WTC11 (cell line): Measurements from ENCODE around the gene MZF1. TPM values are rescaled to one million over a fixed set of nuclear protein-coding genes. Genes with fewer than 3 reads are reported as not detected.

ENCODE experiments used
- ATAC-seq: fragments of 200-7000 bp; cut with Tn5 transposase; 2 replicates; pipeline ENCODE4 v1.10.0; 2021; ENCODE audit warnings: mild to moderate bottlenecking, moderate library complexity
- CTCF ChIA-PET: fragments of 300-600 bp; sonication (Branson Sonifier 250); formaldehyde crosslinking; loops from one replicate; lab custom pipeline; 2021; ENCODE audit warnings: antibody characterized with exemption; lab: Charles Lee
- POLR2A ChIA-PET: fragments of 350-600 bp; sonication (Branson Sonifier 250); formaldehyde crosslinking; loops from one replicate; lab custom pipeline; 2021; ENCODE audit warnings: antibody characterized with exemption; lab: Charles Lee
- DNase-seq: peaks from one replicate; pipeline ENCODE4 v3.0.0; 2021; ENCODE audit warnings: low spot score
- H3K27ac Mint-ChIP-seq: 2 replicates; pipeline ENCODE4 v1.8.0; 2021; ENCODE audit warnings: mixed read lengths
- H3K27me3 Mint-ChIP-seq: 2 replicates; pipeline ENCODE4 v1.8.0; 2021; ENCODE audit warnings: low read depth, mild to moderate bottlenecking, moderate library complexity, mixed read lengths
- H3K36me3 Mint-ChIP-seq: 2 replicates; pipeline ENCODE4 v1.8.0; 2021; ENCODE audit warnings: mixed read lengths
- H3K4me1 Mint-ChIP-seq: 2 replicates; pipeline ENCODE4 v1.8.0; 2022; ENCODE audit warnings: mixed read lengths
- H3K4me3 Mint-ChIP-seq: 2 replicates; pipeline ENCODE4 v1.8.0; 2021; ENCODE audit warnings: mild to moderate bottlenecking, moderate library complexity, mixed read lengths
- H3K9me3 Mint-ChIP-seq: 2 replicates; pipeline ENCODE4 v1.8.0; 2021; ENCODE audit warnings: mixed read lengths
- AFF4 ChIP-seq: sonication (generic); formaldehyde crosslinking; IDR thresholded peaks from 2 replicates; pipeline ENCODE4 v1.8.1; 2023; ENCODE audit warnings: mild to moderate bottlenecking, missing genetic modification reagents, borderline replicate concordance
- ATF1 ChIP-seq: sonication (generic); formaldehyde crosslinking; IDR thresholded peaks from 2 replicates; pipeline ENCODE4 v1.8.1; 2023; ENCODE audit warnings: mild to moderate bottlenecking, moderate library complexity, missing genetic modification reagents
- CDX4 ChIP-seq: fragments of 250-450 bp; sonication (Bioruptor Pico); IDR thresholded peaks from 2 replicates; pipeline ENCODE4 v1.9.0; 2021; ENCODE audit warnings: moderate library complexity, mild to moderate bottlenecking, inconsistent platforms, borderline replicate concordance
- CREM ChIP-seq: sonication (generic); formaldehyde crosslinking; IDR thresholded peaks from 2 replicates; pipeline ENCODE4 v1.8.1; 2022; ENCODE audit warnings: mild to moderate bottlenecking, missing genetic modification reagents, moderate library complexity
- E2F1 ChIP-seq: sonication (generic); formaldehyde crosslinking; IDR thresholded peaks from 2 replicates; pipeline ENCODE4 v1.8.0; 2022; ENCODE audit warnings: mild to moderate bottlenecking, missing genetic modification reagents
- FOXP1 ChIP-seq: sonication (generic); formaldehyde crosslinking; IDR thresholded peaks from 2 replicates; pipeline ENCODE4 v1.8.0; 2022; ENCODE audit warnings: missing genetic modification reagents, mild to moderate bottlenecking, moderate library complexity, borderline replicate concordance
- JUN ChIP-seq: sonication (generic); formaldehyde crosslinking; IDR thresholded peaks from 2 replicates; pipeline ENCODE4 v1.8.0; 2023; ENCODE audit warnings: mild to moderate bottlenecking, missing genetic modification reagents
- MAX ChIP-seq: sonication (generic); formaldehyde crosslinking; IDR thresholded peaks from 2 replicates; pipeline ENCODE4 v1.8.0; 2022; ENCODE audit warnings: mild to moderate bottlenecking, missing genetic modification reagents
- MXD4 ChIP-seq: fragments of 250-450 bp; sonication (Bioruptor Pico); IDR thresholded peaks from 2 replicates; pipeline ENCODE4 v1.8.0; 2021; ENCODE audit warnings: mild to moderate bottlenecking, moderate library complexity, borderline replicate concordance
- NFATC4 ChIP-seq: fragments of 250-450 bp; sonication (Bioruptor Pico); IDR thresholded peaks from 2 replicates; pipeline ENCODE4 v1.9.0; 2021; ENCODE audit warnings: mild to moderate bottlenecking
- PRRX2 ChIP-seq: fragments of 250-450 bp; sonication (Bioruptor Pico); IDR thresholded peaks from 2 replicates; pipeline ENCODE4 v1.8.0; 2021; ENCODE audit warnings: mild to moderate bottlenecking
- RORB ChIP-seq: fragments of 250-450 bp; sonication (Bioruptor Pico); IDR thresholded peaks from 2 replicates; pipeline ENCODE4 v1.9.0; 2021; ENCODE audit warnings: mild to moderate bottlenecking
- TP53 ChIP-seq: sonication (generic); formaldehyde crosslinking; IDR thresholded peaks from 2 replicates; pipeline ENCODE4 v1.8.1; 2023; ENCODE audit warnings: mild to moderate bottlenecking, missing genetic modification reagents
- USF1 ChIP-seq: sonication (generic); formaldehyde crosslinking; IDR thresholded peaks from 2 replicates; pipeline ENCODE4 v1.8.0; 2022; ENCODE audit warnings: mild to moderate bottlenecking, missing genetic modification reagents
- ZNF396 ChIP-seq: fragments of 250-450 bp; sonication (Bioruptor Pico); IDR thresholded peaks from 2 replicates; pipeline ENCODE4 v1.8.0; 2021; ENCODE audit warnings: mild to moderate bottlenecking, moderate library complexity, borderline replicate concordance
- ZNF512 ChIP-seq: sonication (generic); formaldehyde crosslinking; IDR thresholded peaks from 2 replicates; pipeline ENCODE4 v1.8.1; 2022; ENCODE audit warnings: missing genetic modification reagents, borderline replicate concordance
- ZSCAN18 ChIP-seq: fragments of 250-450 bp; sonication (Bioruptor Pico); IDR thresholded peaks from 2 replicates; pipeline ENCODE4 v2.1.2; 2022; ENCODE audit warnings: mild to moderate bottlenecking, moderate library complexity
- total RNA-seq: library from RNA; stranded (reverse); gene quantifications from 3 replicates; pipeline ENCODE4 v1.2.3, GENCODE V29; 2021

MZF1 gene
- total RNA-seq, 1 experiment from 2014 or later = 22.2 TPM

- DNase-seq (no peak), ATAC-seq (no peak)
- Mint-ChIP-seq H3K27ac (no peak overlapping the region), H3K9me3 (no peaks in the 10 kb centered on the region), H3K4me3 (no peak overlapping the region), H3K27me3 (no peaks in the 10 kb centered on the region; the same call in 1 of the 2 replicates), H3K4me1 (peaks cover 23% of the 10 kb centered on the region), H3K36me3 (peaks cover 70% of the 10 kb centered on the region)
- TF ChIP-seq RORB (CRISPR knock-in tag) (no peak), ZSCAN18 (CRISPR knock-in tag) (no peak), E2F1 (CRISPR knock-in tag) (no peak), ATF1 (no peak), NFATC4 (no peak), AFF4 (CRISPR knock-in tag) (no peak), JUN (CRISPR knock-in tag) (no peak), CREM (CRISPR knock-in tag) (no peak)
- ChIA-PET POLR2A (interaction anchor here (1.4 kb wide), 1 partner anchor 11 kb away, joined by 4 read pairs; no protein-coding TSS in a partner anchor), CTCF (interaction anchor here (1.4 kb wide), 1 partner anchor 31 kb away, joined by 9 read pairs; the partner anchor contains the start of gene ZBTB45)
Measured at GRCh38 chr19:58551123-58551497, 22.0 kb downstream of the MZF1 start.

- DNase-seq = no peak
- no peaks in the 10 kb centered on the region for H3K9me3 Mint-ChIP-seq
- ChIA-PET POLR2A (interaction anchor here (1.4 kb wide), 1 partner anchor 12 kb away, joined by 4 read pairs; no protein-coding TSS in a partner anchor), CTCF (interaction anchor here (1.4 kb wide), 1 partner anchor 31 kb away, joined by 9 read pairs; the partner anchor contains the start of gene ZBTB45)
- no peak overlapping the region for H3K27ac Mint-ChIP-seq
- no peak for ATAC-seq
- peaks cover 74% of the 10 kb centered on the region for H3K36me3 Mint-ChIP-seq
- H3K27me3 Mint-ChIP-seq = no peaks in the 10 kb centered on the region; the same call in 1 of the 2 replicates
- peaks cover 27% of the 10 kb centered on the region for H3K4me1 Mint-ChIP-seq
- TF ChIP-seq USF1 (CRISPR knock-in tag) (no peak), MXD4 (CRISPR knock-in tag) (no peak), ZNF396 (CRISPR knock-in tag) (no peak), PRRX2 (CRISPR knock-in tag) (no peak)
- TF ChIP-seq, all 79 proteins: peak for 0
- no peak overlapping the region for H3K4me3 Mint-ChIP-seq
Measured at GRCh38 chr19:58550362-58551122, 22.6 kb downstream of the MZF1 start.

GRCh38 chr19:58549664-58550361, 23.3 kb downstream of the MZF1 start:
- peaks cover 78% of the 10 kb centered on the region for H3K36me3 Mint-ChIP-seq
- ATAC-seq = no peak
- H3K27ac Mint-ChIP-seq = no peak overlapping the region
- no peak overlapping the region for H3K4me3 Mint-ChIP-seq
- ChIA-PET POLR2A (interaction anchor here (0.9 kb wide), 1 partner anchor 30 kb away, joined by 4 read pairs; the partner anchor contains the start of gene ZBTB45), CTCF (no interaction called here)
- no peaks in the 10 kb centered on the region for H3K9me3 Mint-ChIP-seq
- no peak for DNase-seq
- peaks cover 2% of the 10 kb centered on the region for H3K27me3 Mint-ChIP-seq
- H3K4me1 Mint-ChIP-seq = peaks cover 23% of the 10 kb centered on the region
- TF ChIP-seq FOXP1 (CRISPR knock-in tag) = no peak
- no peak for TF ChIP-seq MAX
- TF ChIP-seq ZNF512 (CRISPR knock-in tag) = no peak
- no peak for TF ChIP-seq TP53 (CRISPR knock-in tag)
- no peak for TF ChIP-seq CDX4
- no peak for TF ChIP-seq ZSCAN18 (CRISPR knock-in tag)
